Thyroid gland (tissue), 4 donors: ENCODE data around the gene ZMYM1. TPM values are rescaled to one million over a fixed set of nuclear protein-coding genes. Genes with fewer than 3 reads are reported as not detected.
A peak's percentile ranks its signal among the peaks of the same experiment; 100 is the strongest.
"Not testable (repeated sequence)": the region's sequence is repeated elsewhere in the genome, so short reads cannot be mapped to it uniquely, and the experiment has no call there.

Source experiments
- DNase-seq, 2 donors: peaks; one replicate each; pipeline ENCODE4 v3.0.0-alpha.2; 2019
- H3K27ac ChIP-seq, 3 donors: fragments of 200-600 bp; sonication (generic); 1 replicate in 2 of 3; 2 replicates in 1 of 3; pipeline ENCODE4 v1.5.1; 2016 to 2019; ENCODE audit warnings: mild to moderate bottlenecking in 1 of 3, moderate library complexity in 1 of 3
- H3K27me3 ChIP-seq: fragments of 200-600 bp; sonication (generic); one replicate; pipeline ENCODE4 v1.5.1; 2019
- H3K36me3 ChIP-seq, 2 donors: fragments of 200-600 bp; sonication (generic); one replicate each; pipeline ENCODE4 v1.5.1; 2016 to 2019
- H3K4me1 ChIP-seq, 2 donors: fragments of 200-600 bp; sonication (generic); one replicate each; pipeline ENCODE4 v1.5.1; 2017 to 2019
- H3K4me3 ChIP-seq, 3 donors: fragments of 200-600 bp; sonication (generic); replicated peaks in 1 of 3; 1 replicate in 2 of 3; 2 replicates in 1 of 3; pipeline ENCODE4 v1.5.1; 2016; ENCODE audit warnings: mild to moderate bottlenecking in 1 of 3
- H3K9me3 ChIP-seq: fragments of 200-600 bp; sonication (generic); one replicate; pipeline ENCODE4 v1.5.1; 2017
- CTCF ChIP-seq, 6 experiments: fragments of 200-600 bp in 3 of 6; fragments of 450-650 bp in 3 of 6; sonication (generic) in 3 of 6; IDR thresholded peaks; one replicate each; pipeline ENCODE4 v1.5.1; 2016 to 2019; ENCODE audit warnings: antibody characterized with exemption in 6 of 6, mild to moderate bottlenecking in 2 of 6, inconsistent platforms in 1 of 6, moderate library complexity in 1 of 6
- POLR2A ChIP-seq, 2 donors: fragments of 450-650 bp; IDR thresholded peaks; one replicate each; pipeline ENCODE4 v1.6.1; 2017; ENCODE audit warnings: antibody characterized with exemption in 2 of 2, mild to moderate bottlenecking in 2 of 2, moderate library complexity in 1 of 2
- WGBS, 2 donors: methylation state at CpG; one replicate each; pipeline ENCODE4 v1.1.5; 2017; 5-methylcytosine and 5-hydroxymethylcytosine counted together
- intact Hi-C: fragments of 100-400 bp; cut with DNase I; formaldehyde crosslinking; loops from one replicate; pipeline ENCODE4 v1.15.1; 2023
- total RNA-seq, 4 donors: library from RNA; depleted of rRNA; stranded (reverse); fragments of >200 nt; gene quantifications; one replicate each; pipeline ENCODE4 v1.2.3, GENCODE V29; 2016

ZMYM1 gene
- total RNA-seq, 4 donors from 2014 or later: 16.9 to 21.0 (median 19.2) TPM

GRCh38 chr1:35126546-35126945, 47.4 kb downstream of the ZMYM1 start:
- Histone ChIP-seq H3K9me3 (no peaks in the 10 kb centered on the region), H3K27me3 (no peaks in the 10 kb centered on the region), H3K4me3 (no peak overlapping the region), H3K36me3 (no peaks in the 10 kb centered on the region), H3K4me1 (no peaks in the 10 kb centered on the region), H3K27ac (no peak overlapping the region)
- TF ChIP-seq POLR2A (IDR thresholded peaks at IDR 0.05): no peak
- 79 to 83% methylated on average over 1 of the region's 1 CpG for WGBS, 2 donors
- intact Hi-C loops: no loop called here
- DNase-seq: no peak

- no peak overlapping the region for H3K27ac ChIP-seq
- H3K27me3 ChIP-seq: no peaks in the 10 kb centered on the region
- H3K9me3 ChIP-seq: no peaks in the 10 kb centered on the region
- no peak overlapping the region for H3K4me3 ChIP-seq
- no peaks in the 10 kb centered on the region for H3K36me3 ChIP-seq
- intact Hi-C loops: no loop called here
- DNase-seq: no peak
- TF ChIP-seq POLR2A (IDR thresholded peaks at IDR 0.05) (no peak), CTCF (IDR thresholded peaks at IDR 0.05) (no peak)
- H3K4me1 ChIP-seq: no peaks in the 10 kb centered on the region
These were observed 49.9 kb downstream of the ZMYM1 start for GRCh38 chr1:35129080-35129479.

GRCh38 chr1:35136780-35137179, 57.6 kb downstream of the ZMYM1 start:
- Histone ChIP-seq H3K36me3 (no peaks in the 10 kb centered on the region), H3K27me3 (no peaks in the 10 kb centered on the region), H3K27ac (no peak overlapping the region), H3K9me3 (no peaks in the 10 kb centered on the region), H3K4me3 (no peak overlapping the region), H3K4me1 (no peaks in the 10 kb centered on the region)
- WGBS, 2 donors: 90 to 94% methylated on average over 3 of the region's 3 CpGs
- TF ChIP-seq CTCF (IDR thresholded peaks at IDR 0.05): no peak
- TF ChIP-seq POLR2A (IDR thresholded peaks at IDR 0.05): no peak
- intact Hi-C loops: no loop called here
- no peak for DNase-seq

- WGBS, 2 donors: 86 to 93% methylated on average over 5 of the region's 5 CpGs
- H3K27me3 ChIP-seq, H3K4me1 ChIP-seq, H3K9me3 ChIP-seq, H3K4me3 ChIP-seq, intact Hi-C loops, H3K27ac ChIP-seq, DNase-seq, H3K36me3 ChIP-seq: not testable (repeated sequence)
These were observed 58.4 kb downstream of the ZMYM1 start for GRCh38 chr1:35137590-35137989.

- H3K27me3 ChIP-seq, DNase-seq, intact Hi-C loops, H3K4me3 ChIP-seq, H3K27ac ChIP-seq, H3K9me3 ChIP-seq, H3K36me3 ChIP-seq, H3K4me1 ChIP-seq: not testable (repeated sequence)
These were observed 63.1 kb downstream of the ZMYM1 start for GRCh38 chr1:35142294-35142693.

- not testable (repeated sequence) for H3K9me3 ChIP-seq, H3K36me3 ChIP-seq, DNase-seq
These were observed 63.5 kb downstream of the ZMYM1 start for GRCh38 chr1:35142728-35143127.

GRCh38 chr1:35143737-35144508, 64.7 kb downstream of the ZMYM1 start:
- H3K27me3 ChIP-seq: no peaks in the 10 kb centered on the region
- no peaks in the 10 kb centered on the region for H3K36me3 ChIP-seq
- no peak overlapping the region for H3K27ac ChIP-seq
- H3K9me3 ChIP-seq: no peaks in the 10 kb centered on the region
- no peaks in the 10 kb centered on the region for H3K4me1 ChIP-seq
- DNase-seq: no peak
- 89 to 94% methylated on average over 12 of the region's 12 CpGs for WGBS, 2 donors
- H3K4me3 ChIP-seq: no peak overlapping the region
- intact Hi-C loops: no loop called here
- TF ChIP-seq CTCF (IDR thresholded peaks at IDR 0.05): no peak
- no peak for TF ChIP-seq POLR2A (IDR thresholded peaks at IDR 0.05)

More at GRCh38 chr1:35142728-35143127, 63.5 kb downstream of the ZMYM1 start:
- H3K27me3 ChIP-seq, intact Hi-C loops, H3K27ac ChIP-seq, H3K4me3 ChIP-seq, H3K4me1 ChIP-seq: not testable (repeated sequence)
- 86 to 89% methylated on average over 9 of the region's 9 CpGs for WGBS, 2 donors

GRCh38 chr1:35145892-35146549, 66.8 kb downstream of the ZMYM1 start:
- peak; percentile 47 to 57 for DNase-seq
- not testable (repeated sequence) for H3K27ac ChIP-seq

More at GRCh38 chr1:35145892-35146549, 66.8 kb downstream of the ZMYM1 start:
- H3K27me3 ChIP-seq, H3K4me3 ChIP-seq, H3K36me3 ChIP-seq, H3K9me3 ChIP-seq, H3K4me1 ChIP-seq, intact Hi-C loops: not testable (repeated sequence)
- 37 to 55% methylated on average over 7 to 13 of the region's 13 CpGs for WGBS, 2 donors
